ENCODE data around the gene E2F2.

The E2F2 gene

GRCh38 chr1:23556635-23557470, 25.8 kb upstream of the E2F2 start (continued):
- TF ChIP-seq ZNF398 (tag by site-specific recombination; IDR thresholded peaks at IDR 0.05): 0 out of 2 replicates have a peak, but pooled peaks have one; percentile 32
- peak; percentile 59 for TF ChIP-seq ZNF366 (tag by site-specific recombination; conservative IDR thresholded peaks at IDR 0.05)
- TF ChIP-seq ZNF239 (tag by site-specific recombination; IDR thresholded peaks at IDR 0.05): no peak
- peak; percentile 30; the same call in 1 of the 2 replicates for TF ChIP-seq SCRT2 (tag by site-specific recombination; IDR thresholded peaks at IDR 0.05)
- no peak for TF ChIP-seq ZNF169 (tag by site-specific recombination; IDR thresholded peaks at IDR 0.05)
- no peak for TF ChIP-seq ZNF76 (tag by site-specific recombination; IDR thresholded peaks at IDR 0.05; ENCODE audit: borderline replicate concordance, low read depth)
- 0 out of 2 replicates have a peak, but pooled peaks have one; percentile 49 for TF ChIP-seq SP7 (tag by site-specific recombination; IDR thresholded peaks at IDR 0.05)

GRCh38 chr1:23555986-23556634, 25.1 kb upstream of the E2F2 start:
- peaks cover 29% of the 10 kb centered on the region for H3K4me1 ChIP-seq (ENCODE audit: control insufficient read depth, insufficient read depth, low read length)
- H3K27ac ChIP-seq (ENCODE audit: extremely low read depth, low read depth, low read length): peak overlapping the region; percentile 77
- POLR2A ChIA-PET: interaction anchor here (1.0 to 7.0 kb wide), 8 partner anchors 8 to 81 kb away, joined by 3 to 60 read pairs (median 6); no protein-coding TSS in a partner anchor
- H3K36me3 ChIP-seq (ENCODE audit: control insufficient read depth in 2 of 2, insufficient read depth in 1 of 2, low read length in 2 of 2): peaks cover 0 to 27% of the 10 kb centered on the region in 2 experiments; a peak in 1 of 3 replicates
- CTCF ChIA-PET: interaction anchor here (0.5 to 18.2 kb wide), 8 partner anchors 15 to 434 kb away, joined by 3 to 506 read pairs (median 3); no protein-coding TSS in a partner anchor
- TF ChIP-seq ZNF23 (tag by site-specific recombination; IDR thresholded peaks at IDR 0.05; ENCODE audit: borderline replicate concordance) (no peak), ZNF626 (tag by site-specific recombination; IDR thresholded peaks at IDR 0.05) (no peak), ZXDB (tag by site-specific recombination; IDR thresholded peaks at IDR 0.05) (no peak), ZNF133 (tag by site-specific recombination; IDR thresholded peaks at IDR 0.05) (no peak), ZNF639 (tag by site-specific recombination; IDR thresholded peaks at IDR 0.05) (no peak), ZNF600 (tag by site-specific recombination; IDR thresholded peaks at IDR 0.05) (0 out of 2 replicates have a peak, but pooled peaks have one; percentile 11), ZNF660 (tag by site-specific recombination; IDR thresholded peaks at IDR 0.05) (no peak), ZNF394 (tag by site-specific recombination; IDR thresholded peaks at IDR 0.05; ENCODE audit: borderline replicate concordance) (no peak), ZBTB7A (tag by site-specific recombination; IDR thresholded peaks at IDR 0.05; ENCODE audit: low read depth) (no peak), ZNF830 (tag by site-specific recombination; IDR thresholded peaks at IDR 0.05; ENCODE audit: low read depth) (no peak), ZNF302 (tag by site-specific recombination; IDR thresholded peaks at IDR 0.05; ENCODE audit: low read depth) (no peak), ZNF473 (tag by site-specific recombination; IDR thresholded peaks at IDR 0.05) (no peak), PRDM1 (tag by site-specific recombination; IDR thresholded peaks at IDR 0.05) (peak; percentile 54), ZFP37 (tag by site-specific recombination; IDR thresholded peaks at IDR 0.05) (no peak)
- no peaks in the 10 kb centered on the region for H3K9me3 ChIP-seq (ENCODE audit: control insufficient read depth, insufficient read depth, low read depth, low read length)
- H3K4me3 ChIP-seq (ENCODE audit: low read depth, low read length): peak overlapping the region; percentile 9
